ENCODE measurements around the gene METTL16.

DNA sequence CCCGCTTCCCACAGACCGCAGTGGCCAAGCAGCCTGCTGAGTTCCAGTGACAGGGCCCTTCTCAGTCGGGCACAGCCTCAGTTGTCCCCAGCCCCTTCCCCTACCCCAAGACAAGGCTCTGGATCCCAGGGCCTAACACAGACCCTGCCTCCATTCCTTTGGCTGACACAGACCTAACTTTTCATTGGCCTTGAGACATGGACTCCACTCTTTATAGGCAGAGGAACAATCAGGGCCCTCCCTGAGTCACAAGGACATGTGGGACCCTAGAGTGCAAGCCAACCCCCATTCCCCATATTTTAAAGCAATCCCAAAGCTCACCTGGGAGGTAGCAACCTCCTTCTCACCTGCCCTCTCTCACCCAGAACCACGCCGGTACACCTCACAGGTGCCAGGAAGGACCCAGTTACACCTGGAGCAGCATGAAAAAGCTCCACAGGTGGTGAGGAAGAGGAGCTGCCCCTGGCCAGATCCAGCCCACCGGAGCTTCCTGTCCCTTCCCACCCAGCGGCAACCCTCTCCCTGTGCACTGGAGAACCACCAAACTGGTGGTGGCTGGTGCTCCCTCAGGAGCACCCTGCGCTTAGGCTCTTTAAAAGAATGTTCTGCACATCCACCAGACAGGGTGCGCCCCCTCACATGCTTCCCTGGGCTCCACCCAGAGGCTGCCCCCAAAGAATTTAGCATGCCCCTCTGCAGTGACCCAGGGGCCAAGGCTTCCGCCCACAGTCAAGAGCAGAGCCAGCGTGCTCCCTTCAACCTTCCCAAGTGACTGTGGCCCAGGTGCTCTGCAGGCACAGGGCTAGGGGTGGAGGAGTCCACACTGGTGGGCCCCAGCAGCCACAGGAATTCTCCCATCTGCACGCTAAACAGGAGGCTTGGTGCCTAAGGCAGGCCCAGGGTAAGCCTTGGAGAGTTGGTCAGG, 114.2 kb downstream of the METTL16 start:
- TF ChIP-seq, protein P1, sequence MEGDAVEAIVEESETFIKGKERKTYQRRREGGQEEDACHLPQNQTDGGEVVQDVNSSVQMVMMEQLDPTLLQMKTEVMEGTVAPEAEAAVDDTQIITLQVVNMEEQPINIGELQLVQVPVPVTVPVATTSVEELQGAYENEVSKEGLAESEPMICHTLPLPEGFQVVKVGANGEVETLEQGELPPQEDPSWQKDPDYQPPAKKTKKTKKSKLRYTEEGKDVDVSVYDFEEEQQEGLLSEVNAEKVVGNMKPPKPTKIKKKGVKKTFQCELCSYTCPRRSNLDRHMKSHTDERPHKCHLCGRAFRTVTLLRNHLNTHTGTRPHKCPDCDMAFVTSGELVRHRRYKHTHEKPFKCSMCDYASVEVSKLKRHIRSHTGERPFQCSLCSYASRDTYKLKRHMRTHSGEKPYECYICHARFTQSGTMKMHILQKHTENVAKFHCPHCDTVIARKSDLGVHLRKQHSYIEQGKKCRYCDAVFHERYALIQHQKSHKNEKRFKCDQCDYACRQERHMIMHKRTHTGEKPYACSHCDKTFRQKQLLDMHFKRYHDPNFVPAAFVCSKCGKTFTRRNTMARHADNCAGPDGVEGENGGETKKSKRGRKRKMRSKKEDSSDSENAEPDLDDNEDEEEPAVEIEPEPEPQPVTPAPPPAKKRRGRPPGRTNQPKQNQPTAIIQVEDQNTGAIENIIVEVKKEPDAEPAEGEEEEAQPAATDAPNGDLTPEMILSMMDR (IDR thresholded peaks at IDR 0.05 in 8 of 11, conservative IDR thresholded peaks at IDR 0.05 in 3 of 11), result no peak
- TF ChIP-seq POLR2AphosphoS5 (IDR thresholded peaks at IDR 0.05), result no peak
